Immature natural killer cell (primary cell): ENCODE results near the gene OR51V1. TPM values are rescaled to one million over a fixed set of nuclear protein-coding genes. Genes with fewer than 3 reads are reported as not detected.

Source experiments
- DNase-seq, 3 donors: peaks; one replicate each; pipeline ENCODE4 v3.0.0; 2022; ENCODE audit warnings: mixed read lengths in 1 of 3
- H3K27ac Mint-ChIP-seq, 6 donors: one replicate each; pipeline ENCODE4 v1.8.0; 2020; ENCODE audit warnings: mixed read lengths in 6 of 6, mild to moderate bottlenecking in 5 of 6, inconsistent platforms in 4 of 6, moderate library complexity in 3 of 6
- H3K27me3 Mint-ChIP-seq, 3 donors: one replicate each; pipeline ENCODE4 v1.8.0; 2020 to 2021; ENCODE audit warnings: low read depth in 3 of 3, mild to moderate bottlenecking in 3 of 3, mixed read lengths in 3 of 3, moderate library complexity in 3 of 3, inconsistent platforms in 1 of 3
- H3K36me3 Mint-ChIP-seq, 3 donors: one replicate each; pipeline ENCODE4 v1.8.0; 2020; ENCODE audit warnings: mixed read lengths in 3 of 3, inconsistent platforms in 2 of 3, mild to moderate bottlenecking in 2 of 3
- H3K4me1 Mint-ChIP-seq, 2 donors: one replicate each; pipeline ENCODE4 v1.8.0; 2020; ENCODE audit warnings: inconsistent platforms in 2 of 2, mild to moderate bottlenecking in 2 of 2, mixed read lengths in 2 of 2, moderate library complexity in 1 of 2
- H3K4me3 Mint-ChIP-seq, 5 donors: one replicate each; pipeline ENCODE4 v1.8.0; 2020; ENCODE audit warnings: mild to moderate bottlenecking in 5 of 5, mixed read lengths in 5 of 5, inconsistent platforms in 3 of 5, moderate library complexity in 3 of 5
- H3K9me3 Mint-ChIP-seq, 6 donors: one replicate each; pipeline ENCODE4 v1.8.0; 2020; ENCODE audit warnings: mild to moderate bottlenecking in 6 of 6, mixed read lengths in 6 of 6, inconsistent platforms in 4 of 6, moderate library complexity in 3 of 6
- polyA plus RNA-seq, 3 donors: library from polyadenylated mRNA; unstranded; fragments of 300-500 nt; fragmentation: Illumina TruSeq; gene quantifications; one replicate each; pipeline ENCODE4 v1.2.3, GENCODE V29; 2021

OR51V1 gene
- polyA plus RNA-seq, 3 donors from 2014 or later = not detected

- H3K9me3 Mint-ChIP-seq = peaks cover 0 to 6% (median 1%) of the 10 kb centered on the region in 6 donors
- no peaks in the 10 kb centered on the region for H3K36me3 Mint-ChIP-seq
- no peak for DNase-seq
- no peaks in the 10 kb centered on the region for H3K4me1 Mint-ChIP-seq
- peaks cover 0 to 2% (median 0%) of the 10 kb centered on the region in 3 donors for H3K27me3 Mint-ChIP-seq
- no peak overlapping the region for H3K4me3 Mint-ChIP-seq
- no peak overlapping the region for H3K27ac Mint-ChIP-seq
These were observed 25.0 kb upstream of the OR51V1 start for GRCh38 chr11:5225480-5225871.

- Mint-ChIP-seq H3K4me3 (no peak overlapping the region), H3K27ac (no peak overlapping the region), H3K27me3 (peaks cover 0 to 2% (median 0%) of the 10 kb centered on the region in 3 donors), H3K4me1 (no peaks in the 10 kb centered on the region), H3K36me3 (no peaks in the 10 kb centered on the region), H3K9me3 (peaks cover 0 to 6% (median 1%) of the 10 kb centered on the region in 6 donors)
- no peak for DNase-seq
These were observed 24.3 kb upstream of the OR51V1 start for GRCh38 chr11:5224538-5225479.

GRCh38 chr11:5223686-5224085, 23.2 kb upstream of the OR51V1 start:
- Mint-ChIP-seq H3K9me3 (peaks cover 0 to 10% (median 4%) of the 10 kb centered on the region in 6 donors), H3K4me1 (no peaks in the 10 kb centered on the region), H3K36me3 (no peaks in the 10 kb centered on the region), H3K4me3 (no peak overlapping the region), H3K27ac (no peak overlapping the region), H3K27me3 (peaks cover 0 to 2% (median 0%) of the 10 kb centered on the region in 3 donors)
- DNase-seq = no peak

GRCh38 chr11:5223146-5223545, 22.7 kb upstream of the OR51V1 start:
- no peak for DNase-seq
- Mint-ChIP-seq H3K27ac (no peak overlapping the region), H3K4me3 (no peak overlapping the region), H3K9me3 (peaks cover 0 to 10% (median 5%) of the 10 kb centered on the region in 6 donors), H3K27me3 (peaks cover 0 to 2% (median 0%) of the 10 kb centered on the region in 3 donors), H3K36me3 (no peaks in the 10 kb centered on the region), H3K4me1 (no peaks in the 10 kb centered on the region)

- H3K27ac Mint-ChIP-seq = no peak overlapping the region
- no peak overlapping the region for H3K4me3 Mint-ChIP-seq
- no peak for DNase-seq
- peaks cover 0 to 2% (median 0%) of the 10 kb centered on the region in 3 donors for H3K27me3 Mint-ChIP-seq
- H3K4me1 Mint-ChIP-seq = no peaks in the 10 kb centered on the region
- no peaks in the 10 kb centered on the region for H3K36me3 Mint-ChIP-seq
- H3K9me3 Mint-ChIP-seq = peaks cover 0 to 8% (median 0%) of the 10 kb centered on the region in 6 donors
These were observed 9.9 kb upstream of the OR51V1 start for GRCh38 chr11:5210376-5210885.

- no peak for DNase-seq
- peaks cover 0 to 2% (median 0%) of the 10 kb centered on the region in 6 donors for H3K9me3 Mint-ChIP-seq
- H3K27ac Mint-ChIP-seq = no peak overlapping the region
- H3K4me3 Mint-ChIP-seq = no peak overlapping the region
- peaks cover 0 to 2% (median 1%) of the 10 kb centered on the region in 3 donors for H3K27me3 Mint-ChIP-seq
- no peaks in the 10 kb centered on the region for H3K4me1 Mint-ChIP-seq
- no peaks in the 10 kb centered on the region for H3K36me3 Mint-ChIP-seq
These were observed 4.3 kb upstream of the OR51V1 start for GRCh38 chr11:5204787-5205186.

- no peak for DNase-seq
- H3K27ac Mint-ChIP-seq = no peak overlapping the region
- H3K9me3 Mint-ChIP-seq = peaks cover 0 to 2% (median 0%) of the 10 kb centered on the region in 6 donors
- H3K27me3 Mint-ChIP-seq = peaks cover 0 to 3% (median 2%) of the 10 kb centered on the region in 3 donors
- H3K4me3 Mint-ChIP-seq = no peak overlapping the region
- H3K36me3 Mint-ChIP-seq = no peaks in the 10 kb centered on the region
- no peaks in the 10 kb centered on the region for H3K4me1 Mint-ChIP-seq
These were observed 2.9 kb upstream of the OR51V1 start for GRCh38 chr11:5203366-5203765.

- Mint-ChIP-seq H3K27ac (no peak overlapping the region), H3K4me3 (no peak overlapping the region), H3K4me1 (no peaks in the 10 kb centered on the region), H3K9me3 (peaks cover 0 to 2% (median 0%) of the 10 kb centered on the region in 6 donors), H3K27me3 (peaks cover 0 to 3% (median 2%) of the 10 kb centered on the region in 3 donors), H3K36me3 (no peaks in the 10 kb centered on the region)
- DNase-seq = no peak
These were observed 2.2 kb downstream of the OR51V1 start for GRCh38 chr11:5198285-5198684.

- Mint-ChIP-seq H3K9me3 (peaks cover 0 to 5% (median under 1%) of the 10 kb centered on the region in 6 donors), H3K27ac (no peak overlapping the region), H3K4me3 (no peak overlapping the region), H3K36me3 (no peaks in the 10 kb centered on the region), H3K4me1 (no peaks in the 10 kb centered on the region), H3K27me3 (peaks cover 0 to 3% (median 2%) of the 10 kb centered on the region in 3 donors)
- no peak for DNase-seq
These were observed 2.9 kb downstream of the OR51V1 start for GRCh38 chr11:5197536-5197935.

GRCh38 chr11:5196731-5197130, 3.8 kb downstream of the OR51V1 start:
- Mint-ChIP-seq H3K4me3 (no peak overlapping the region), H3K4me1 (no peaks in the 10 kb centered on the region), H3K9me3 (peaks cover 0 to 5% (median 0%) of the 10 kb centered on the region in 6 donors), H3K27ac (no peak overlapping the region), H3K36me3 (no peaks in the 10 kb centered on the region), H3K27me3 (peaks cover 0 to 1% (median 0%) of the 10 kb centered on the region in 3 donors)
- no peak for DNase-seq

GRCh38 chr11:5196067-5196466, 4.4 kb downstream of the OR51V1 start:
- Mint-ChIP-seq H3K27me3 (peaks cover 0 to 1% (median 0%) of the 10 kb centered on the region in 3 donors), H3K4me1 (no peaks in the 10 kb centered on the region), H3K36me3 (no peaks in the 10 kb centered on the region), H3K27ac (no peak overlapping the region), H3K9me3 (peaks cover 0 to 5% (median 0%) of the 10 kb centered on the region in 6 donors), H3K4me3 (no peak overlapping the region)
- no peak for DNase-seq

GRCh38 chr11:5192738-5193137, 7.7 kb downstream of the OR51V1 start:
- Mint-ChIP-seq H3K27me3 (no peaks in the 10 kb centered on the region), H3K36me3 (no peaks in the 10 kb centered on the region), H3K4me3 (no peak overlapping the region), H3K27ac (no peak overlapping the region), H3K9me3 (peaks cover 0 to 6% (median 3%) of the 10 kb centered on the region in 6 donors), H3K4me1 (no peaks in the 10 kb centered on the region)
- no peak for DNase-seq

- H3K4me1 Mint-ChIP-seq = no peaks in the 10 kb centered on the region
- H3K36me3 Mint-ChIP-seq = no peaks in the 10 kb centered on the region
- H3K27ac Mint-ChIP-seq = no peak overlapping the region
These were observed 12.3 kb downstream of the OR51V1 start for GRCh38 chr11:5188201-5188600.

More at GRCh38 chr11:5188201-5188600, 12.3 kb downstream of the OR51V1 start:
- Mint-ChIP-seq H3K9me3 (peaks cover 0 to 6% (median 2%) of the 10 kb centered on the region in 6 donors), H3K4me3 (no peak overlapping the region), H3K27me3 (peaks cover 0 to 1% (median 0%) of the 10 kb centered on the region in 3 donors)
- no peak for DNase-seq
